ENCODE data around the gene HYAL2. TPM values are rescaled to one million over a fixed set of nuclear protein-coding genes. Genes with fewer than 3 reads are reported as not detected.
A peak's percentile ranks its signal among the peaks of the same experiment; 100 is the strongest.

The HYAL2 gene
- total RNA-seq, 1 experiment from 2014 or later = 30.1 TPM

DNA sequence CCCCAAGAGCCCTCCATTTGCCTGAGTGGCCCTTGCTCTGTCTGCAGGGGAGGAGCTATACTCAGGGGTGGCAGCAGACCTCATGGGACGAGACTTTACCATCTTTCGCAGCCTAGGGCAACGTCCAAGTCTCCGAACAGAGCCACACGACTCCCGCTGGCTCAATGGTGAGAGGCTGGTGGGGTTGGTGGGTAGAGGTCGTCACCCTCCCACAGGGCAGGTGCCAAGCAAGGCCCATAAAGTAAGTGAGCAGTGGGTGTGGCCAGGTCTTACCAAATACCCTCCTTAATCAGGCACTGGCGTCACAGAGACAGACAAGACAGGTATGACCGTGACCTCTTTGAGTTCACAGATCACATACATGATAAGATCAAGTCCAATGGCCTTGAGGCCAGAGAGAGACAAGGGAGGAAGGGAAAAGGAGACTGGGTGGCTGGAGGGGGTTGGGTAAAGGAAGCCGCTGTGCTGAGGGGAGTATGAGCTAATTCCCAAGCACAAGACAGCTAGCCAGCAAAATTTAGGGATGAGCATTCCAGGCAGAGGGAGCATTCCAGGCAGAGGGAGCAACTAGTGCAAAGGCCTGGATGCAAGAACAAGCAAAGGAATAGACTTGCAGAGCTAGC, 51.1 kb downstream of the HYAL2 start:
- Histone ChIP-seq H3K4me1 (peaks cover 59% of the 10 kb centered on the region), H3K27me3 (replicated peaks; ENCODE audit: control insufficient read depth, insufficient read depth, low read length) (no peaks in the 10 kb centered on the region), H3K9me3 (no peaks in the 10 kb centered on the region), H3K36me3 (ENCODE audit: control insufficient read depth, insufficient read depth, low read length) (peaks cover 2% of the 10 kb centered on the region), H3K4me3 (ENCODE audit: low read depth, low read length) (no peak overlapping the region)
- intact Hi-C loops (cut with micrococcal nuclease; ENCODE audit: unreplicated experiment) = no loop called here
- BruUV-seq (replicated peaks) = no TSS peak
- POLR2A ChIA-PET = interaction anchor here (1.2 kb wide), 1 partner anchor 36 kb away, joined by 4 read pairs; the partner anchor contains the start of gene GNAI2
- peak overlapping the region; percentile 70 for H3K27ac Mint-ChIP-seq (ENCODE audit: unreplicated experiment)
- DNase-seq = peak in 1 of 2 experiments; percentile 40
- TF ChIP-seq, protein P1, sequence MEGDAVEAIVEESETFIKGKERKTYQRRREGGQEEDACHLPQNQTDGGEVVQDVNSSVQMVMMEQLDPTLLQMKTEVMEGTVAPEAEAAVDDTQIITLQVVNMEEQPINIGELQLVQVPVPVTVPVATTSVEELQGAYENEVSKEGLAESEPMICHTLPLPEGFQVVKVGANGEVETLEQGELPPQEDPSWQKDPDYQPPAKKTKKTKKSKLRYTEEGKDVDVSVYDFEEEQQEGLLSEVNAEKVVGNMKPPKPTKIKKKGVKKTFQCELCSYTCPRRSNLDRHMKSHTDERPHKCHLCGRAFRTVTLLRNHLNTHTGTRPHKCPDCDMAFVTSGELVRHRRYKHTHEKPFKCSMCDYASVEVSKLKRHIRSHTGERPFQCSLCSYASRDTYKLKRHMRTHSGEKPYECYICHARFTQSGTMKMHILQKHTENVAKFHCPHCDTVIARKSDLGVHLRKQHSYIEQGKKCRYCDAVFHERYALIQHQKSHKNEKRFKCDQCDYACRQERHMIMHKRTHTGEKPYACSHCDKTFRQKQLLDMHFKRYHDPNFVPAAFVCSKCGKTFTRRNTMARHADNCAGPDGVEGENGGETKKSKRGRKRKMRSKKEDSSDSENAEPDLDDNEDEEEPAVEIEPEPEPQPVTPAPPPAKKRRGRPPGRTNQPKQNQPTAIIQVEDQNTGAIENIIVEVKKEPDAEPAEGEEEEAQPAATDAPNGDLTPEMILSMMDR (IDR thresholded peaks at IDR 0.05; ENCODE audit: insufficient read depth in 1 of 2, low read depth in 1 of 2, low read length in 1 of 2, severe bottlenecking in 1 of 2, unreplicated experiment in 1 of 2) = no peak
- H3K4me3 Mint-ChIP-seq (ENCODE audit: unreplicated experiment) = peak overlapping the region; percentile 11
- CTCF ChIA-PET = interaction anchor here (0.8 to 2.8 kb wide), 3 partner anchors 11 to 47 kb away, joined by 3 to 10 read pairs (median 5); partner anchors contain the start of genes HYAL3 and NAA80
- H3K36me3 Mint-ChIP-seq (ENCODE audit: insufficient read depth, unreplicated experiment) = peaks cover 8% of the 10 kb centered on the region
- no peaks in the 10 kb centered on the region for H3K9me3 Mint-ChIP-seq (ENCODE audit: unreplicated experiment)
- H3K4me1 Mint-ChIP-seq (ENCODE audit: low read depth, unreplicated experiment) = peaks cover 39% of the 10 kb centered on the region
- no peaks in the 10 kb centered on the region for H3K27me3 Mint-ChIP-seq (ENCODE audit: insufficient read depth, unreplicated experiment)

DNA sequence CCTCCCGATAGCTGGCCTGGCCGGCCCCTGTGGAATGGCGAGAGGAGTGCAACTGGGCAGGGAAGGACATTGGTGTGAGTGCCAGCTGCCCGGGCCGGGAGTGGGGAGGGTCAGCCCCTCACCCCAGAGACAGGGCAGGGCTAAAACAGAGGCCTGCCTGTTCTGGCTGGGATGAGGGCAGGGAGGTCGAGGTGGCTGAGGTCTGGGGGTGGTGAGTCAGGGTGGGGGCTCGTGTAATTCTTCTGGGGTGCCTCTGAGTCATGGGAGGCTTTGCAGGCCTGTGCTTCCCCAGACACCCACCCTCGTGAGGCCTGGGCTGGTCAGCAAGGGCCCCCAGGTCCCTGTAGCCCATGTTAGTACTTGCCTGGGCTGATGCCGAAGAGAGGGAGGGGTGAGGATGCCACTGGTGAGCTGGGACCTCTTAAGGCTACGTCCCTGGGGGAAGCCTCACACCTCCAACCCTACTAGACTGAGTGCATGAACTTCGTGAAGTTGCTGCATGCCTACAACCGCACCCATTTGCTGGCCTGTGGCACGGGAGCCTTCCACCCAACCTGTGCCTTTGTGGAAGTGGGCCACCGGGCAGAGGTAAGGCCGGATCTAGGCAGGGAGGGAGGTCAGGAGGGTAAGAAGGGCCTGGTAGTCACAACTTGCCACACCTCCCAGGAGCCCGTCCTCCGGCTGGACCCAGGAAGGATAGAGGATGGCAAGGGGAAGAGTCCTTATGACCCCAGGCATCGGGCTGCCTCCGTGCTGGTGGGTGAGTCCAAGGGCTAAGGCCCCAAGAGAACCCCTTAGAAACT, 51.9 kb downstream of the HYAL2 start:
- no peak overlapping the region for H3K4me3 ChIP-seq (ENCODE audit: low read depth, low read length)

More for the DNA sequence above, 51.9 kb downstream of the HYAL2 start:
- Mint-ChIP-seq H3K36me3 (ENCODE audit: insufficient read depth, unreplicated experiment) (peaks cover 8% of the 10 kb centered on the region), H3K9me3 (ENCODE audit: unreplicated experiment) (no peaks in the 10 kb centered on the region), H3K27ac (ENCODE audit: unreplicated experiment) (peak overlapping the region; percentile 70), H3K27me3 (ENCODE audit: insufficient read depth, unreplicated experiment) (no peaks in the 10 kb centered on the region), H3K4me3 (ENCODE audit: unreplicated experiment) (no peak overlapping the region), H3K4me1 (ENCODE audit: low read depth, unreplicated experiment) (peaks cover 44% of the 10 kb centered on the region)
- Histone ChIP-seq H3K9me3 (no peaks in the 10 kb centered on the region), H3K27me3 (replicated peaks; ENCODE audit: control insufficient read depth, insufficient read depth, low read length) (no peaks in the 10 kb centered on the region), H3K36me3 (ENCODE audit: control insufficient read depth, insufficient read depth, low read length) (peaks cover 2% of the 10 kb centered on the region), H3K4me1 (peaks cover 67% of the 10 kb centered on the region)
- intact Hi-C loops (cut with micrococcal nuclease; ENCODE audit: unreplicated experiment) = no loop called here
- BruUV-seq (replicated peaks) = no TSS peak
- TF ChIP-seq, protein P1 (IDR thresholded peaks at IDR 0.05; ENCODE audit: insufficient read depth in 1 of 2, low read depth in 1 of 2, low read length in 1 of 2, severe bottlenecking in 1 of 2, unreplicated experiment in 1 of 2) = no peak
- POLR2A ChIA-PET = interaction anchor here (1.2 kb wide), 1 partner anchor 35 kb away, joined by 4 read pairs; the partner anchor contains the start of gene GNAI2
- no peak for DNase-seq
- CTCF ChIA-PET = interaction anchor here (0.8 to 2.8 kb wide), 4 partner anchors 10 to 46 kb away, joined by 3 to 10 read pairs (median 8); partner anchors contain the start of genes HYAL3 and NAA80

All from Caco-2 (cell line).